GM08714 (cell line): Measurements from ENCODE around the gene TCF4.

ENCODE experiments used
- H3K4me3 ChIP-seq: fragments of 200-500 bp; sonication (Bioruptor generic); 2 replicates; pipeline ENCODE4 v1.5.1; 2014; ENCODE audit warnings: mild to moderate bottlenecking, low read length, inconsistent platforms
- ZNF274 ChIP-seq: IDR thresholded peaks from 2 replicates; pipeline ENCODE4 v1.6.1; 2012; ENCODE audit warnings: mild to moderate bottlenecking, low read depth, low read length

TCF4 gene

DNA sequence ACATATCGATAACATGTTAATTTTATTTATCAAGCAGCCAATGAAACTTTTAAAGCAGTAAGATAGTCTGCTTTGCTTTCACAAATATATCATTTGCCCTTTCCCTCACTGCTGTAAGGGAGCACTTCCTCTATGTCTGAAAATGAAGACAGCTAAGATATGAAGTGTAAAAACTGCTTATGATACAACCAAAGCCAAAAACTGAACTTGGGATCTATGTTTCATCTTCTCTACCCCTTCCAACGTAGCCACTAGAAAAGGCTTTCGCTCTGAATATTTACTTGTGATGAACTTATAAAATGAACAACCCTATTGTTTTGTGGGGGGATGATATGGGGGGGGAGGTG is 140.3 kb downstream of the TCF4 start:
- no peak overlapping the region for H3K4me3 ChIP-seq
- no peak for TF ChIP-seq ZNF274

DNA sequence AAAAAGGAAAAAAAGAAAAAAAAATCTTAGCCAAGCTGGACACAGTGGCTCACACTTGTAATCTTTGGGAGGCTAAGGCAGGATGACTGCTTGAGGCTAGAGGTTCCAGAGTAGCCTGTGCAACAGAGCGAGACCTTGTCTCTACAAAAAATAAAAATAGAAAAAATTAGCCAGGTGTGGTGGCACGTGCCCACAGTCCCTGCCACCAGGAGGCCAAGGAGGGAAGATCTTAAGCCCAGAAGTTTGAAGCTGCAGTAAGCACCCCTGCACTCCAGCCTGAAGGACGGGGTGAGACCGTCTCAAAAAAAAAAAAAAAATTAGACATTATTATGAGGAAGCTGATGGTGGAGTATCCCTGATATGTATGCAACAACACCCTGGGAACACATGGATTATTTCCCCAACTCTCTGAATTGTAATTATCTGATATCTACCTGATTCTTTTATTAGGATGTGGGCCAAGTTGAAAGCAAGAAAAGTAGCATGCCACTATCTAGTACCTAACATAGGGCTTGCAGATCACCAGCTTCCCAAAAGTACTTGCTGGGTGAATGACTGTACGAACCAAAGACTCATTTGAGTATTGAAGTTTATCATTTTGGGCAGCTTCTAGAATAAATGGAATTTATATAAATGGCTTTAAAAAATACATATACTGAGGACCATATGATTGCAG is 140.9 kb downstream of the TCF4 start:
- no peak for TF ChIP-seq ZNF274
- H3K4me3 ChIP-seq = no peak overlapping the region

DNA sequence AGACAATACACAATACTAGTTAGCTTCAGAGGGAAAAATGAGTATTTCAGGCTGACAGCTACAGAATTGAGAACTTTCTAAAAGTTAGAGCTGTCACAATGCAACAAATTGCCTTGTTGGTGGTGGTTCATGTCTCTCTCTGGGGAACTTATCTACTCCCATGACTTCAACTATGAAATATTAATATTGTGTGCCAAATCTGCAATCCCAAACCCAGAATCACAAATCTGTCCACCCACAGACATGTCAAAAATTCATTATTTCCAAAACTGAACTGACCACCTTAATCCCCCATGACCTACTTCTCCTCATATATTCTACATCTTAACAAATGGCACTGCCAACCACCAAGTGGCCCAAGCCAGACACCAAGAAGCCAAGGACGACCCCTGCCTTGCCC is 143.5 kb downstream of the TCF4 start:
- no peak overlapping the region for H3K4me3 ChIP-seq
- TF ChIP-seq ZNF274 = no peak

DNA sequence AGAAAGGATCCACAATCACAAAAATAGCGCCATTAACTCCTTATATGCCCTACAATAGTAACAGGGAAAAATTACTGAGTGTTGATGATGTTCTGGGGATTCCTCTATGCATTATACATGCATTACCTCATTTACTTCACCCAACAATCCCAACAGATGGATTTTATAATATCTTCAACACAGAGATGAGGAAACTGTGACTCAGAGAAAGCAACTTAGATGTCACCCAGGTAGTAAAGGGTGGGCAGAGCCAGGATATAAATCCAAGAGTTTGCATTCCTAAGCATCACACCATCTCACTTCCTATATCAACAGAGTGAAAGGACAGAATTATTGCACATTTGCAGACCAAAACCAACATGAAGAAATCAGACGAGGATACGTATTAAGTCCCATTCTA is 144.2 kb downstream of the TCF4 start:
- TF ChIP-seq ZNF274 = no peak
- no peak overlapping the region for H3K4me3 ChIP-seq

DNA sequence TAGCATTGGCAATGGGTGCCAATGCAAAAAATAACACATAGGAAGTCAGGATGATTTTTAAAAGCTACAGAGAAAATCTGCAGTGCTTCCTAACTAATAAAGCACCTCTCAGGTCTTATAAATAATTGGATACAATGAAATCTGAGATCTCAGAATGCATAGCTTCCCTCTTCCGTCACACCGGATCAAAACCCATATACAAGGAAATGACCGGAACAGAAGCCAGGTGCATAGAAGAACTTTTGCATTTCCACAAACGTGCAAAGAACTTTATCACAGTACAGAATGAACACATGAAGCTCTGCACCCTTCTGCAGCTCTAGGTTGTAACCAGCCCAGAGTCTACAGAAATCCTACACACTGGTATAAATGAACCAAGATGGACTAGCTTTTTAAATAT is 145.4 kb downstream of the TCF4 start:
- TF ChIP-seq ZNF274 = no peak
- no peak overlapping the region for H3K4me3 ChIP-seq

DNA sequence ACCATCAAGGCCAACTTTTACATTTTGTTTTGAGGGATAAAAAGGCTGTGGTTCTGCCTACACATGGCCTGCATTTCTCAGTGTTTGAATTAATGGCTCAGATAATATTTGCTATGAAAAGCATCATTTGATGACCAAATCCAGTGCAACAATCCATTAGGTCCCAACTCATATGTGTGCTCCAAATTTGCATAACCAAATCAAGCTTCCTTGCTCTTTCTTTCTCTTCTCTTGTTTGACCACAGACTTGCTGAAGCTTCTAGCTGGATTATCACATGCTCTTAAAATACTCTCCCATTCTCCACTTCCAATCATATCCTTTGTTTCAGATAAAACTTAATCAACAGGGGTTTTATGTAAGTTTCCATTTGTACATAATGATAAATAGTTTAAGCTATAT is 147.0 kb downstream of the TCF4 start:
- H3K4me3 ChIP-seq = no peak overlapping the region
- no peak for TF ChIP-seq ZNF274

DNA sequence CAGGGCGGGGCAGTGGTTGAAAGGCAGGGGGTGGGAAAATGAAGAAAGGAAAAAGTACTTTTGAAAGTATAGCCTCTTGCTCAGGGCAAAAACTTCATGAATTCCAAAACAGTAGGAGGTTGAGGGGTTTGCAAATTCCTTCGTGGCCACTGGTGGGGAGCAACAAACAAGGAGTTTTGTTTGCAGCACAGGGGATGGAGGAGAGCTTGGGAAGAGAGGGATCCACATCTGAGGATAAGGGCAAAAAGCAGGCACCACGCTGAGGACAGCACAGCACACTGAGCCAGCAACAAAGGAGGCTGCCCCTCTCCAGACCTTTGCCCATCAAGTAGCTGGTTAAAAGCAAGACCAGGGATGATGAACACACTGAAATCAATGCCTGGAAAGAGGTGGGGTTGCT is 148.9 kb downstream of the TCF4 start:
- no peak overlapping the region for H3K4me3 ChIP-seq
- no peak for TF ChIP-seq ZNF274

DNA sequence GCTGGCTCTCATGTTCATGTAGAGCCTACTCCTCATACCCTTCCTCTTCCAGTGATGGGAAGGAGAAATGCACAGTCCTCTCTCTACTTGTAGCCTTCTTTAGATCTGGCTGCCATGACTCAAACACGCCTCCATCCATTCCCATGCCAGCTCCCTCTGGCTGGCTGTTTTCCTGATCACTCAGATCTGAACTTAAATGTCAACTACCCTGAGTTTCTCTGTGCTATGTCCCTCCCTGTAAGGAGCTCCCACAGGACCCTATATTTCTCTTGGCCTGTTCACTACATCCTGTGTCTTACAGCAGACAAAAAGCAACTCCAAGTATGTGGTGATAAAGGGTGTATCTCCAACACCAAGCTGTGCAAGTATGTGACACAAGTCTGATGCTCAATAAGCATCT is 152.4 kb downstream of the TCF4 start:
- no peak for TF ChIP-seq ZNF274

DNA sequence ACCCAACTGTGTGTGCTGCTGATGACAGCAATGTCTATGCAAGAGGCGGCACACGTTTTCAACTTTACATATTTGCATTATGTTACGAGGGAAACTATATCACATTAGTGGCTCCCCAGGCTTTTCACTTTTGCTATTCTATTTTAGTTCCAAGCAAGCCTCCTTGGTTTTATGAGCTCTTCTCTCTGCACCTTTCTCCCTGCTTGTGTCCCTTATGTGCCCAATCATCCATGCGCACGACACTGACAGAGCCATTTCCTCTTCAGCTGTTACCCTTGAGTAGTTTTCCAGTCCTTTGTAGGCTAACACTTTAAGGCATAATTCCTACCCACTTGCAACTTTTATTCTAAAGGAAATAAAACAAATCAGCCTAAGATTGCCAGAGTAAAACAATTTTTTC is 154.3 kb downstream of the TCF4 start:
- no peak for TF ChIP-seq ZNF274
- H3K4me3 ChIP-seq = no peak overlapping the region

More for the DNA sequence above, 152.4 kb downstream of the TCF4 start:
- H3K4me3 ChIP-seq = no peak overlapping the region

DNA sequence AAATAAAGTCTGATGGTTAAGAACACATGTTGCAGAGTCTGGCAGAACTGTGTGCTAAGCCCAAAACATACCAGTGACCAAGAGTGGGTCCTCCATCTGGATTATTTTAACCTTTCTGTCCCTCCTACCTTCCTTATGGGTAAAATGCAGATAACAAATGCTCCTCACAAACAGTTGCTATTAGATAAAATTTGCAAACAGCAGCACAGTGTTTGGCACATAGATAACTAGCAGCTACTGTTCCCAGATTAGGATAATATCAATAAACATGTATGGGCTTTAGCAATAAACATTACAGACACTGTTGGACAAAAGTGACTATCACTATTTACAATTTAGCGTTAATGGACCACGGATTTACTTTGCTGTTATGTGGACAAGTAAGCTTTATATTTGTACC is 154.9 kb downstream of the TCF4 start:
- no peak overlapping the region for H3K4me3 ChIP-seq
- TF ChIP-seq ZNF274 = no peak

DNA sequence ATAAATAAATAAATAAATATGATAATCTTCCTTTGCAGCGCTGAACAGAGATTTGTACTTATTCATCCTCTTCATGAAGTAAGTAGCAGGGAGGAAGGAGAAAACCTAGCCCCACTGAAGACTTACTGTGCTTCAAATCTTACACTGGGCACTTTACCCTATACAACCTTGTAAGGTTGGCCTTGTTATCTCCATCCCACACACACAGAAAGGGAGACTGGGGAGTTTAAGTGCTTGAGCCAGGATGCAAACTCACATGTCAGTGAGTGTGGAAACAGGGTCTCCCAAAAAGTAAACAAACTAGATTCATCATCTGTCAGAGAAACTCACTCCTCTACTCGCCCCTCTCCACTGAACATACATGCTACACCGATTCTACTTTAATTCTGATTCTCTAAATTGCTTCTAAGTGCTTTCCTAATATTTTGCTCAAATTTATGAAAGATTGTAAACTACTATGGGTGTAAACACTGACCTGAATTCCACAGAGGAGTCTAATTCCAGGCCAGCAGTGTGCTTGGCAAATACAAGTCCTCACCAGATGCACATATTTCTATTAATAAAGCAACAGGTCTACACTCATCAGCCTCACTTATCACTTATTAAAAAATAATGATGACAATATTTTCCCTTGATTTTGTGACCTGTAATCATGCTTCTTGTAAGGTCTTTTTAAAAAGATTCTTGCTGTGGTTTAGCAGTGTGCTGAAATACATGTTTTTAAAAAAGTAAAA is 155.5 kb downstream of the TCF4 start:
- H3K4me3 ChIP-seq = no peak overlapping the region

DNA sequence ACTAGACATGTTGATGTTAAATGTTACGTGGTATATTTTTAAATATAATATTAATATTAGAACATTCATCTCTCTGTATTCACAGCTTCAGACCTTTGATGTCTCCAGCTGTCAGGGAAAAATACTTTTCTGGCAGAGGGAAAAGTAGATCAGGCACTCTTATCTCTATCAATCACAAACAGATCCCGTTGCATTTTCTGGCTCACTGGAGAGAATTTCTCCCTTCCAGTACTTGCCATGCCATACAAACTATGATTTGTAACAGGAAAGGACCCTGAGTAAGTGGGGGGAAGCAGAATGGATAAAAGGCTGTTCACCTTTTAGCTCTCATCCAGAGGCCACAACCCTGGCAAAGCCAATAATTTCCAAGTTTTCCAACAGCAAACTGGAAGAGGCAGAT is 158.0 kb downstream of the TCF4 start:
- no peak overlapping the region for H3K4me3 ChIP-seq
- no peak for TF ChIP-seq ZNF274

More for the DNA sequence above, 155.5 kb downstream of the TCF4 start:
- no peak for TF ChIP-seq ZNF274

DNA sequence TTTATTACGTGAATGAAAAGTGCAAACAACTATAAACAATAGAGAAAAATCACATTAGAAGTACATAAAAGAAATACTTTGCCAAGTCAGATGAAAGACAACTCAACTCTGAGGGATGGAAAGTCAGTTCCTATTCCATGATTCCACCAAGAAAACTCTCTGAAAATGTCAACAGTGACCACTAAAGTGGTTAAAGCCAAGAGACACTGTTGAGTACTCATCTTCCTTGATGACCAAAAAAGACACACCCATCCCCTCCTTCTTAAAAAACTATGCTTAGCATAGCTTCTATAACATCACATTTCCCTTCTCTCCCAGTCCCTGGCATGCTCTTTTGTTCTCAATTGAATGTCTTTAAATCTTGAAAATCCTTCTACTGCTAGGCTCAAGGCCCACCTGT is 160.0 kb downstream of the TCF4 start:
- TF ChIP-seq ZNF274 = no peak
- no peak overlapping the region for H3K4me3 ChIP-seq

DNA sequence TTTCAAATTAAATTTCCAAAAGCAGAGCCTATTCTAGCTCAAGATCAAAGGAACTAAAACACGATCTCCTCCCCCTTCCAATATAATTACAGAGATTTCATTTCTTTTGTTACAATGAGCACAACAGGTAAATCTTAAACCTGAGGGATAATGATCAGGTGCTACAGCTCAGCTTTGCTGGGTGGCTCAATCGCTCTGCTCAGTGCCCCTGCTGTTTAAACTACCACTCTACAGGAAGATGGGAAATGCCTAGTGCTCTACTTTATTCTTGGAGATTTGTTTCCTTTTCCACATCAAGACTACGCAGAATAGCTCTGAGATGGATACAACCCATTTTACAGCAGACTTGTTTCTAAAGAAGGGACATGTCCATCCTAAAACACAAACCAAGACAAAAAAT is 162.3 kb downstream of the TCF4 start:
- no peak for TF ChIP-seq ZNF274
- no peak overlapping the region for H3K4me3 ChIP-seq

DNA sequence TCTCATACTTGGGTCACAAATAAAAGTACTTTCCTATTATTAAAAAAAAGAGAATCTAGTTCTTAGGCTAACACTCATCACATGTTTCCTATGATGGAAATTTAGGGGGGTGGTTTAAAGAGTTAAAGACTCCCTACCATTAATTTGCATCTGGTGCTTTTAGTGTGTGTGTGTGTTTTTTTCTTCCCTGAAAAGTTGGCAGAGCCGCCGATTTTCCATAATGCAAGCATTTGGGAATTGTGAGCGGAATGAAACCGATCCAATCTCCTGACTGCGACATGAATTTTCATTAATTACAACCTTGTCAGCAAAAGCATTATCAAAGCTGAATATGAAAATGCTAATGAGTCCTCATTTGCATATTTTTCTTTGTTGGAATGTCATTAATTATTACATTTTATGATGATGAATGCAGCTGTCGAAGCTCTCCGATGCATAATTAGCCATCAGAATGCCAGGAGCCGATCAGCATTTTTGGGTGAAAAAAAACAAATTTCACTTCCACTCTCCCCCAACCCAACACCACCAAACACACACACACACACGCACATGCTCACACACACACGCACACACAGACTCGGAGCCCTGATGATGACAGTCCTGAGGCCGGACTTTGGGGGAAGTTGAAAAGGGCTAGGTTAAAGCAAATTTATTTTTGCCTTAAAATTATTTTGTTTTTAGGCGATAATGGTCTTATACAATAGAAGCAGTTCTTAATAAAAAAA is 165.4 kb downstream of the TCF4 start:
- TF ChIP-seq ZNF274 = no peak
- peak overlapping the region; percentile 36; the same call in 1 of the 2 replicates for H3K4me3 ChIP-seq
